Smooth muscle cell (in vitro differentiated cells): ENCODE results near the gene MYH16. TPM values are rescaled to one million over a fixed set of nuclear protein-coding genes. Genes with fewer than 3 reads are reported as not detected.

Source experiments
- DNase-seq: peaks from one replicate; lab custom pipeline; 2025; ENCODE audit not compliant: unreplicated experiment; lab: John Stamatoyannopoulos, UW
- H2AFZ ChIP-seq: fragments of 200-600 bp; sonication (generic); 2 replicates; pipeline ENCODE4 v1.6.0; 2016; ENCODE audit warnings: antibody characterized with exemption, low read depth, mild to moderate bottlenecking
- H3F3A ChIP-seq: fragments of 200-600 bp; sonication (generic); 2 replicates; pipeline ENCODE4 v1.6.0; 2017; ENCODE audit warnings: antibody characterized with exemption, low read depth
- H3K27ac ChIP-seq: fragments of 200-600 bp; sonication (generic); 2 replicates; pipeline ENCODE4 v1.5.1; 2016; ENCODE audit warnings: low read depth, mild to moderate bottlenecking
- H3K27me3 ChIP-seq: fragments of 200-600 bp; sonication (generic); 2 replicates; pipeline ENCODE4 v1.6.1; 2016; ENCODE audit warnings: low read depth, mild to moderate bottlenecking
- H3K36me3 ChIP-seq: fragments of 200-600 bp; sonication (generic); 2 replicates; pipeline ENCODE4 v1.5.1; 2016; ENCODE audit warnings: low read depth
- H3K4me1 ChIP-seq: fragments of 200-600 bp; sonication (generic); 2 replicates; pipeline ENCODE4 v1.5.1; 2016; ENCODE audit warnings: low read depth
- H3K4me2 ChIP-seq: fragments of 200-600 bp; sonication (generic); 2 replicates; pipeline ENCODE4 v1.6.0; 2016; ENCODE audit warnings: mild to moderate bottlenecking
- H3K4me3 ChIP-seq: fragments of 200-600 bp; sonication (generic); 2 replicates; pipeline ENCODE4 v1.5.1; 2016; ENCODE audit warnings: mild to moderate bottlenecking
- H3K79me2 ChIP-seq: fragments of 200-600 bp; sonication (generic); 2 replicates; pipeline ENCODE4 v1.6.0; 2016; ENCODE audit warnings: low read depth, mild to moderate bottlenecking
- H3K9ac ChIP-seq: fragments of 200-600 bp; sonication (generic); 2 replicates; pipeline ENCODE4 v1.6.0; 2016; ENCODE audit warnings: low read depth
- H3K9me3 ChIP-seq: fragments of 200-600 bp; sonication (generic); replicated peaks from 2 replicates; pipeline ENCODE4 v1.5.1; 2016; ENCODE audit warnings: low read depth
- H4K20me1 ChIP-seq: fragments of 200-600 bp; sonication (generic); 2 replicates; pipeline ENCODE4 v1.6.0; 2016; ENCODE audit warnings: low read depth
- WGBS: methylation state at CpG from one replicate; pipeline ENCODE4 v1.1.7; 2016; ENCODE audit warnings: low lambda C conversion rate; 5-methylcytosine and 5-hydroxymethylcytosine counted together
- polyA plus RNA-seq: library from polyadenylated mRNA; unstranded; fragments of >200 nt; fragmentation: Nextera tagmentation; extraction: Ambion mirVana; gene quantifications from 2 replicates; pipeline ENCODE4 v1.2.1, GENCODE V29; 2016
- total RNA-seq: library from RNA; depleted of rRNA; stranded (reverse); fragments of >200 nt; gene quantifications from 2 replicates; pipeline ENCODE4 v1.2.3, GENCODE V29; 2014
- TF ChIP-seq, protein P1 (sequence below): fragments of 200-600 bp; sonication (generic); IDR thresholded peaks from 2 replicates; pipeline ENCODE4 v1.5.1; 2017; ENCODE audit warnings: borderline replicate concordance, mild to moderate bottlenecking, antibody characterized with exemption; ENCODE audit not compliant: insufficient read depth, poor library complexity, severe bottlenecking

Gene MYH16
- total and polyA plus RNA-seq, 2 experiments from 2014 or later = not detected

DNA sequence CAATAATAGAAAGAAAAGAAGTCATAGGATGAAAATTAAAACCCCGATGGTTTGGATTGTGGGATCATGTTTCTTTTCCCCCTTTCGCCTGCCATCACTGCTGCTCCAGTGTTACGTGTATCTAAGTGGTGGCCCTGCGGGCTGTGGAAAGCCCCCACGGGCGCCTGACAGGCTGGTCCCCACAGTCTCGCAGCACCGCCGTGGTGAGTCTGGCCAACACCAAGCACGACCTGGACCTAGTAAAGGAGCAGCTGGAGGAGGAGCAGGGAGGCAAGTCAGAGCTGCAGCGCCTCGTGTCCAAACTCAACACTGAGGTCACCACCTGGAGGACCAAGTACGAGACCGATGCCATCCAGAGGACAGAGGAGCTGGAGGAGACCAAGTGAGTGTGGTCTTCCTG is 19.5 kb downstream of the MYH16 start:
- Histone ChIP-seq H3K4me2 (no peak overlapping the region), H3K36me3 (no peaks in the 10 kb centered on the region), H2AFZ (no peak overlapping the region), H4K20me1 (no peaks in the 10 kb centered on the region), H3K4me1 (no peaks in the 10 kb centered on the region), H3K27me3 (no peaks in the 10 kb centered on the region), H3K4me3 (no peak overlapping the region), H3K9ac (no peak overlapping the region), H3K9me3 (no peaks in the 10 kb centered on the region), H3F3A (no peaks in the 10 kb centered on the region), H3K27ac (no peak overlapping the region), H3K79me2 (no peaks in the 10 kb centered on the region)
- DNase-seq = no peak
- TF ChIP-seq, protein P1, sequence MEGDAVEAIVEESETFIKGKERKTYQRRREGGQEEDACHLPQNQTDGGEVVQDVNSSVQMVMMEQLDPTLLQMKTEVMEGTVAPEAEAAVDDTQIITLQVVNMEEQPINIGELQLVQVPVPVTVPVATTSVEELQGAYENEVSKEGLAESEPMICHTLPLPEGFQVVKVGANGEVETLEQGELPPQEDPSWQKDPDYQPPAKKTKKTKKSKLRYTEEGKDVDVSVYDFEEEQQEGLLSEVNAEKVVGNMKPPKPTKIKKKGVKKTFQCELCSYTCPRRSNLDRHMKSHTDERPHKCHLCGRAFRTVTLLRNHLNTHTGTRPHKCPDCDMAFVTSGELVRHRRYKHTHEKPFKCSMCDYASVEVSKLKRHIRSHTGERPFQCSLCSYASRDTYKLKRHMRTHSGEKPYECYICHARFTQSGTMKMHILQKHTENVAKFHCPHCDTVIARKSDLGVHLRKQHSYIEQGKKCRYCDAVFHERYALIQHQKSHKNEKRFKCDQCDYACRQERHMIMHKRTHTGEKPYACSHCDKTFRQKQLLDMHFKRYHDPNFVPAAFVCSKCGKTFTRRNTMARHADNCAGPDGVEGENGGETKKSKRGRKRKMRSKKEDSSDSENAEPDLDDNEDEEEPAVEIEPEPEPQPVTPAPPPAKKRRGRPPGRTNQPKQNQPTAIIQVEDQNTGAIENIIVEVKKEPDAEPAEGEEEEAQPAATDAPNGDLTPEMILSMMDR = no peak
- 93% methylated on average over 14 of the region's 14 CpGs for WGBS

DNA sequence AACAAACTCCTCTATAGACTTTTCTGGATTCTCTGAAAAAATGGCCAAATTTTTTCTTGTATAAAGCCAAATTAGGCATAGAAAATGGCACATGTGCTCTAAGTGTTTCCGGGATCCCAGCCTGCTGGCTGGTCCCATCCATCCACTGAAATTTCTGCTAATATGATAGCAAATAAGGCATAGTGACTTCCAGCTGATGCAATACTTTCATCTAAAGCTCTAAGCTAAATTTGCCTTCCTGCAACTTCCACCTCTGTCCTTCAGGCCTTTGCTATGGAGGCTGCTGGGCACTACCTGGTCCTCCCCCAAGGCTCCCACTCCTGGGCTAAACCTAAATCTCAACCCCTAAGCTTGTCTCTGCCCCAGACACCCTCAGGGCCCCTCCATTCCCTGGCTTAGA is 20.5 kb downstream of the MYH16 start:
- H3K27me3 ChIP-seq = no peaks in the 10 kb centered on the region
- no peaks in the 10 kb centered on the region for H3K9me3 ChIP-seq
- TF ChIP-seq, protein P1 = no peak
- H3K4me3 ChIP-seq = no peak overlapping the region
- no peaks in the 10 kb centered on the region for H3K36me3 ChIP-seq
- no peak overlapping the region for H3K4me2 ChIP-seq
- no peaks in the 10 kb centered on the region for H3F3A ChIP-seq
- no peak for DNase-seq
- no peaks in the 10 kb centered on the region for H3K79me2 ChIP-seq
- no peak overlapping the region for H2AFZ ChIP-seq
- no peak overlapping the region for H3K27ac ChIP-seq
- H4K20me1 ChIP-seq = no peaks in the 10 kb centered on the region
- WGBS = 100% methylated on average over 1 of the region's 1 CpG
- H3K9ac ChIP-seq = no peak overlapping the region
- H3K4me1 ChIP-seq = no peaks in the 10 kb centered on the region

DNA sequence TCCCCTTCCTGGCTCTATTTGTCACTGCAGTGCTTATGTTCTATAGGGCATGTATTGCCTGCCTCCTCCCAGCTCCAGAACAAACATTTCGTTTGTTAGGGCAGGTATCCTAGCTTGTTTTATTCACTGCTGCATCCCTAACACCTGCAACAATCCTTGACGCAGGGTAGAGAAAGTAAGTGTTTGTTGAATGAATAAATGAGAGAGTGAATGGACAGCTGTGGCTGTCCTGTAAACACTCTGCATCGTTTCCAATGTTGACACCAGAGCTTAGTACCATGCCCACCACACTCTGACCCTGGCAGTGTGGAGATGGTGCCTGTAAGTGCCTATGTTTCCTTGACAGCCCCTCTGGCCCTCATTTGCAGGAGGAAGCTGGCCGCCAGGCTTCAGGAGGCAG is 21.0 kb downstream of the MYH16 start:
- no peaks in the 10 kb centered on the region for H4K20me1 ChIP-seq
- H3K9me3 ChIP-seq = no peaks in the 10 kb centered on the region
- no peaks in the 10 kb centered on the region for H3K4me1 ChIP-seq
- H2AFZ ChIP-seq = no peak overlapping the region
- 83% methylated on average over 4 of the region's 4 CpGs for WGBS
- H3F3A ChIP-seq = no peaks in the 10 kb centered on the region
- no peaks in the 10 kb centered on the region for H3K79me2 ChIP-seq
- no peak overlapping the region for H3K4me2 ChIP-seq
- TF ChIP-seq, protein P1 = no peak
- H3K9ac ChIP-seq = no peak overlapping the region
- no peak overlapping the region for H3K27ac ChIP-seq
- H3K4me3 ChIP-seq = no peak overlapping the region
- no peaks in the 10 kb centered on the region for H3K36me3 ChIP-seq
- H3K27me3 ChIP-seq = no peaks in the 10 kb centered on the region
- no peak for DNase-seq

DNA sequence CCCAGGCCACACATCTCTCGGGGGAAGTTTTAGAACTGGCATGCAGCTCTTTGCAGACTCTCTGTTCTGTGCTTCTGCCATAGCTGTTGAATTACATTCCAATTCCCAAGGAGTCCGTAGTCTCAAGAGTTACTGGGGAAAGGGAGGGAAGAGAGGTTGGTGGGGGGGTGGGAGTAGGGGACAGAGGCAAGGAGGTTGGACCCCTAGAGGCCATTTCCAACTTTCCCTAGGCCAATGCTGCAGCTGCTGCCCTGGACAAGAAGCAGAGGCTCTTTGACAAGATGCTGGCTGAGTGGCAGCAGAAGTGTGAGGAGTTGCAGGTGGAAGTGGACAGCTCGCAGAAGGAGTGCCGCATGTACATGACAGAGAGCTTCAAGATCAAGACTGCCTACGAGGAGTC is 23.8 kb downstream of the MYH16 start:
- no peak for DNase-seq

More for the DNA sequence above, 23.8 kb downstream of the MYH16 start:
- Histone ChIP-seq H3K79me2 (no peaks in the 10 kb centered on the region), H3K4me3 (no peak overlapping the region), H3K4me2 (no peak overlapping the region), H3K4me1 (no peaks in the 10 kb centered on the region), H3K36me3 (no peaks in the 10 kb centered on the region), H2AFZ (no peak overlapping the region), H3K9me3 (no peaks in the 10 kb centered on the region), H3K27me3 (no peaks in the 10 kb centered on the region), H3K27ac (no peak overlapping the region), H3K9ac (no peak overlapping the region), H3F3A (no peaks in the 10 kb centered on the region), H4K20me1 (no peaks in the 10 kb centered on the region)
- 88% methylated on average over 5 of the region's 5 CpGs for WGBS
- TF ChIP-seq, protein P1 = no peak
